Measurements from ENCODE around the gene PRPF19.

PRPF19 gene

GRCh38 chr11:60872124-60872960 is 34.0 kb downstream of the PRPF19 start:
- no peak for DNase-seq

DNA sequence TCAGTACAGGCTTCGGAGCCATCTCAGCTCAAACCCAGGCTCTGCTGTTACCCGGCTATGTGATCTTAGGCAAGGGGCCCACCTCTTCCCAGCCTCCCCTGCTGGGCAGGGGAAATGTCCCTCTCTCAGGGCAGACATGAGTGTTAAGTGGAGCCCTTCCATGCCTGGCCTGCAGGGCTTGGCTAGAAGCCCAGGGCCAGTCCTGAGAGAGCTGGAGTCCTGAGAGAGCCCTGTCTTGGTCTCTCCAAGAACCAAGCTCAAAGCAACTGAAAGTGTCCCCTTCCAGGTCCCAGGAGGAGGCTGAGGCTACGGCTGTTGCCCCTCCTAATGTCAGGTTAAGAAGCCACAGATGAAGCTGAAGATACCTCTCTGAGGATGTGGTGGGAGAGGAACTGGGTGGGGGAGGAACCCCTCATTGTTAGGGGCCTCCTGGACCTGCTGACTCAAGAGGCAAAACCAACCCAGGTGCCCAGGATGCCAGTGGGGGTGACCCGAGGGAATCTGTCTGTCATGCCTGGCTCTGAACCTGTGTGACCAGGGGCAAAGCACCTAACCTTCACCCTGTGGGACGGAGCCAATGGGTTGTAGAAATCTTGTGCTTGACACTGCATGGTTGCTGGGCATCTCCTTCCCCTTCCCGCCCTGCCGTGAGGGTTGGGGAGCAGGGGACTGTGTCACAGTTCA is 34.9 kb downstream of the PRPF19 start:
- no peak for DNase-seq

DNA sequence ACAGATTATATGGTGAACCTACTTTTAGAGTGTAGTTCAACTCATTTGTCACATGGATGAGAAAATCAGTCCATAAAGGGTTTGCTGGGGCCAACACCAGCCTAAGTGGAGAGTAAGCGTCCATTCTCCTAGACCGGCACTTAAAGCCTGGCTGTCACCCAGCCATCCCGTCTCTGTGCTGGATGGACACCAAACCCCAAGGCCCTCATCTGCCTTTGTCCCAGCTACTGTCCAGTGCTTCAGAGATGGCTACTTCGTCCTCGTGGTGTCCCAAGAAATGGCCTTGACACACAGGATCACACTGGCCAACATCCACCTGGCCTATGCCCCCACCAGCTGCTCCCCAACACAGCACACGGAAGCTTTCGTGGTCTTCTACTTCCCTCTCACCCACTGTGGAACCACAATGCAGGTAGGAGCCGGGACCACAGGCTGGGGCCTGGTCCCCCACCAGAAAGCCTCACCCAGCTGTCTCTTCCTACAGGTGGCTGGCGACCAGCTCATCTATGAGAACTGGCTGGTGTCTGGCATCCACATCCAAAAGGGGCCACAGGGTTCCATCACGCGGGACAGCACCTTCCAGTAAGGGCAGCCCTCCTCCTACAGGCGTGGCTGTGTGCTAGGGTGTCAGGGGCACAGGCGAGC is 35.5 kb downstream of the PRPF19 start:
- no peak for DNase-seq

DNA sequence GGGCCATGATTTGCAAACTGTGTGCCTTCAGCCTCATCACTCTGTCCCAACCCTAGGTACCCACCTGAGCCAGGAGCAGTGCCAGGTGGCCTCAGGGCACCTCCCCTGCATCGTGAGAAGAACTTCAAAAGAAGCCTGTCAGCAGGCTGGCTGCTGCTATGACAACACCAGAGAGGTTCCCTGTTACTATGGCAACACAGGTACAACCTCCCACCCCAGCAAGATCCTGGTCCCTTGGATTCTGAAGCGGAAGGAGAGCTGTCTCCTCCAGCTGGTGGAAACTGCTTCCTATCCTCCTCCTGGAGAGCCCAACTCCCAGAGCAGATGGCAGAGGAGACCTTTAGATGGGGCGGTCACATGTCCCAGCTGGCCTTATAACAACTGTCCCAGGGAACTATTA is 36.1 kb downstream of the PRPF19 start:
- DNase-seq: no peak

DNA sequence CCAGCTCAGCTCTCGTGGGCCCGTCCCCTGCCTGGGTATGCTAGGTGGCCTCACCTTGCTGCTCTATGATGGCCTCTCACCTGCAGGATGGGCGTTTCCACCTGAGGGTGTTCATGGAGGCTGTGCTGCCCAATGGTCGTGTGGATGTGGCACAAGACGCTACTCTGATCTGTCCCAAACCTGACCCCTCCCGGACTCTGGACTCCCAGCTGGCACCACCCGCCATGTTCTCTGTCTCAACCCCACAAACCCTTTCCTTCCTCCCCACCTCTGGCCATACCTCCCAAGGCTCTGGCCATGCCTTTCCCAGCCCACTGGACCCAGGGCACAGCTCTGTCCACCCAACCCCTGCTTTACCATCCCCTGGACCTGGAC is 36.9 kb downstream of the PRPF19 start:
- DNase-seq: no peak

DNA sequence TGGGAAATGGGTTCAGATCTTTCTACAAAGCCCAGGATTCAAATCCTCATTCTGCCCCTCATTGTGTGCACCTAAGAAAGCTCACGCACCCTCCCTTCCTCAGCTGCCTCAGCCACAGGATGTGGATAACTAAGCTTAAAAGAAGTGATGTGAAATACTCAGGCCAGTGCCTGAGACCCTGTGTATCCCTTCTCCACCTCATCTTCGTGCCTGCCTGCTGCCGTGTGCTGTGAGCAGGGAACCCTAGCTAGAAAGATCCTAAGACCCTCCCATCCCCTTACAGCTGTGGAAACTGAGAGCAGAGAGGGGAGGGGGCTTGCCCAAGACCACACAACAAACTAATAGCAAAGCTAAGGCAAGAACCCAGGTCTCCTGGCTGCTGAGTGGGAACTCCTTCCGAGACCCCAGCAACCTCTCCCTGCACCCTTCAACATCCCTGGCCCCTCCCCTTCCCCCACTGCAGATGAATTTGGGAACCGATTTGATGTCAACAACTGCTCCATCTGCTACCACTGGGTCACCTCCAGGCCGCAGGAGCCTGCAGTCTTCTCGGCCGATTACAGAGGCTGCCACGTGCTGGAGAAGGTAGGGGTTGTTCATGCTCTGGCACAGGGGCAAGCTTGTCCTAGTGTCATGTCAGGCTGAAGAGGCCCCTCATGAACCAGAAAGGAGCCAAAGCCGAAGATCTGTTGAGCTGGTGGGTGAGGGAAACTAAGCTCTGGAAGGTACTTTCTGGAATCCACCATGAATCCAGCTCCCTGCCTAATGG is 37.5 kb downstream of the PRPF19 start:
- no peak for DNase-seq

GRCh38 chr11:60867871-60868681 is 38.3 kb downstream of the PRPF19 start:
- DNase-seq: no peak

- no peak for DNase-seq
Observed at GRCh38 chr11:60866911-60867870, 39.2 kb downstream of the PRPF19 start, which contains the start of gene ZP1. Gene ZP1, plus strand, starts transcription at chr11:60867542. Its CDS starts 20 bp downstream, at chr11:60867562.

DNA sequence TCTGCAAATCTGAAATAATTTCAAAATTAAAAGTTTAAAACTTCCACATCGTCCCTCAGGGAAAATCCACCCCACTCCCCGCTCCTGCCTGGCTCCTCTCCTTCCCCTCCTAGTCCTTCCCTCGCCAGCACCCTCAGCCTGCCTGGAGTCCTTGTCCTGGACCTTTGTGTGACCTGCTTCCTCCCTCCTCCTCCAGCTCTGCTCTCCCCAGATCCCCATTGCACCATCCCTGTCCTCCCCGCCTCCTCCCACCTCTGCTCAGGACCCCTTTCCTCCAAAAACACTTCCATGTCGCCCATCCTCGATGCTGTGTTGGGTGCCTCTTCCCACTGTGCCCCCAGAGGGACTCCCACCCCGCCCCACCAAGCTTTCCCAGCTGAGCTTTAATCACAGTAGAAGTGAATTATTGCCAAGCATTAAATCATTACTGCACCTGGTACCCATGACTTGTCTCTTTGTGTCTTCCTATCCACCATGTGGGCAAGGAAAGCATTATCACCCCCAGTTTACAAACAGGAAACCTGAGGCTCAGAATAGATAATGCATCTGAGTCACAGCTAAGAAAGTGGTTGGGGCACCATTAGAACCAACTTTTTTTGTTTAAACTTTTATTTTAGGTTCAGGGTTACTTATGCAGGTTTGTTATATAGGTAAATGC is 41.4 kb downstream of the PRPF19 start:
- no peak for DNase-seq

- no peak for DNase-seq
Observed at GRCh38 chr11:60863550-60864521, 42.5 kb downstream of the PRPF19 start.

DNA sequence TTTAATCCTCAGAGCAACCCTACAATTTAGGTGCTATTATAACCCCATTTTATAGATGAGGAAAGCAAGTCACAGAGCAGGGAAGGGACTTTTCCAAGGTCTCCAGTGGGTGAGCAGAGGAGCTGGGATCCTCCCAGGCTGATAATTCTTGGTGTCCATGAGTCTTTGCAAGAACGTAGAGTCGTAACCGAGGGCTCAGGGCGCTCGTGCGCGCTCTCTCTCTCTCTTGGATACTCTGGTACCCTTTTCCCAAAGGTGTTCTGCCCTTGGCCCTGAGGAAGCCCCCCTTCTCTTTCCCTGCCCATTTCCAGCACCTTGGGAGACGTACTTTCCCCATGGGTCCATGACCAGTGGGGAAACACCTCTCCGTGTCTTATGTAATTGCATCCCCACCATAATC is 44.2 kb downstream of the PRPF19 start:
- DNase-seq: no peak

DNA sequence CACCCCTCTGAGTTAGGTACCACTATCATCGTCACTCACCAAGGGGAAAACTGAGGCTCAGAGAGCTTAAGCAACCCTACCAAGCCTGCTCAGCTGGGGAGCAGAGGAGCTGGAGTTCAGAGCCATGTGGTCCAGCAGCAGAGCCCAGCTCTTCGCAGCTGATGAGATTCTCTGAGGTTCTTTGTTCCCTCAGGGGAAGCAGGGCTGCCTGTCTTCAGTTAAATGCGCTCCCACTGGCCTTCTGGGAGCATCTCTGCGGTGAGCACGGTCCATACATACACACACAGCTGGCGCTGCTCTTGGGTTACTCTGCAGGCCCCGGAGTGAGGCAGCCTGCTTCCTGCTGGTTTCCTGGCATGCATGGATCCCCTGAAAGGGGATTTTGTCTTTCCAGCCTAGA is 45.4 kb downstream of the PRPF19 start:
- no peak for DNase-seq

- DNase-seq: no peak
Observed at GRCh38 chr11:60859616-60860250, 46.7 kb downstream of the PRPF19 start.

- no peak for DNase-seq
Observed at GRCh38 chr11:60858731-60859464, 47.5 kb downstream of the PRPF19 start.

GRCh38 chr11:60858236-60858635 is 48.1 kb downstream of the PRPF19 start:
- no peak for DNase-seq

DNA sequence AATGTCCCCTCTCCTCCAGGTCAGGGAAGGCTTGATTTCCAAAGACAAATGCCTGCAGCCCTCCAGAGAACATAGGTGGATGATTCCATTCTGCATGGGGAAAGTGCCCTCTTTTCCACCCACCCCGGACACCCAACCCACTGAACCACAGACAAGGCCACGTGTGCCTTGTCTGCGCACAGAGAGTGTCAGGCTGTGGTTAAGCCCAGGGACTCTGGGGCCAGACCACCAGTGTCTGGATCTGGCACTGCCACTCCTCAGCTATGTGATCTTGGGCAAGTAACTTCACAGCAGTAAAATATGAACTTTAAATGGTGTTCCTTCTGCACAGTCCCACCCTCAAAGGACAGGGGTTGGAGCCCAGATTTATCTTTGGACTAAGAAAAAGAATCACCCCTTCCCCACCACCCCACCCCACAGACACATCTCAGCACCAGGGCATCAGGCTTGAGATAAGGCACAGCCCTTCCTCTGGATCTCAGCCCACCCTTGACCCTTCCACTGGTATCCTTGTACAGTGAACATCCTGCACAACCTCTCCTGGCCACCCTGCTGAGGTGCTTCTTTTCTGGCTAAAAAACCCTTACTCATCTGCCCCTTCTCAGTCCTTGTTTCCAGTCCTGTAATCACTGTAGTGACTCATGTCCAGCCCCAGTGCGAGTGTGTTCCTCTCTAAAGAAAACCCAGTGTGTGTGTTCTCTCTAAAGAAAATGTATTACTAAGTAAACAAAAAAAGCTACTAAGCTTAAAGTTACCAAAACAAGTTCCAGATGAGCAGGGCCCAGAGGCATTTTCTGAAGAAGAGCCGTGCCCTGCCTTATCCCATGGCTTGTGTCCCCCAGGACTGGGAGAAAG is 48.8 kb downstream of the PRPF19 start:
- DNase-seq: no peak

Data from stimulated activated CD4-positive, alpha-beta T cell treated with anti-CD3 and anti-CD28 coated beads, Interleukin-1b, Interleukin-23, amount 100 ng/mL, for 48 hours (primary cell).